Measurements from ENCODE around the gene MTMR3. TPM values are rescaled to one million over a fixed set of nuclear protein-coding genes. Genes with fewer than 3 reads are reported as not detected.

MTMR3 gene
- total RNA-seq, 1 donor from 2014 or later = 32.3 TPM

Small RNA genes within 50 kb of the gene (microRNA-seq; reads per million reads assigned to microRNA genes)
- gene MIR6818 = not detected

Other genes with a start within 250 kb of the MTMR3 start
- not detected for gene CABP7, start 163.2 kb upstream of the MTMR3 start, total RNA-seq
- gene ZMAT5, start 116.2 kb upstream of the MTMR3 start, total RNA-seq = 21.7 TPM
- 381 TPM for gene UQCR10, start 115.8 kb upstream of the MTMR3 start, total RNA-seq
- gene ASCC2, start 44.9 kb upstream of the MTMR3 start, total RNA-seq = 33.8 TPM
- gene HORMAD2, start 197.3 kb downstream of the MTMR3 start, total RNA-seq = not detected